Endothelial cell of umbilical vein (primary cell): Measurements from ENCODE around the gene ZDHHC18. TPM values are rescaled to one million over a fixed set of nuclear protein-coding genes. Genes with fewer than 3 reads are reported as not detected.

Experiments used
- BruUV-seq: library from RNA; stranded (reverse); fragments of 400-500 nt; replicated peaks from 2 replicates; lab custom pipeline; 2021; lab: Mats Ljungman, UMichigan
- CTCF ChIA-PET: fragments of 300-600, 350-600 bp; sonication (Branson Sonifier 250); formaldehyde crosslinking; loops from one replicate; lab custom pipeline; 2021; ENCODE audit warnings: antibody characterized with exemption, inconsistent platforms; lab: Charles Lee
- POLR2A ChIA-PET: fragments of 300-600, 350-600 bp; sonication (Branson Sonifier 250); formaldehyde crosslinking; loops from one replicate; lab custom pipeline; 2021; ENCODE audit warnings: antibody characterized with exemption, inconsistent platforms; lab: Charles Lee
- DNase-seq: peaks from one replicate; pipeline ENCODE4 v3.0.0-alpha.2; 2011; ENCODE audit warnings: low read depth, low spot score
- FAIRE-seq: peaks from 2 replicates; lab custom pipeline; 2011; peaks lifted over from hg19 to GRCh38; lab: Jason Lieb, UNC
- H2AFZ ChIP-seq: 2 replicates; pipeline ENCODE4 v1.6.0; 2012; ENCODE audit warnings: low read depth, low read length, control low read depth, inconsistent platforms
- H3K27ac ChIP-seq: 2 replicates; pipeline ENCODE4 v1.5.1; 2011; ENCODE audit warnings: low read depth, mild to moderate bottlenecking, control low read depth, low read length, moderate library complexity; ENCODE audit not compliant: insufficient read depth
- H3K27me3 ChIP-seq, 2 experiments: 2 replicates each; pipeline versions ENCODE4 v1.6.0 to v1.6.1; 2011; ENCODE audit warnings: low read length in 2 of 2, mixed read lengths in 1 of 2; ENCODE audit not compliant: control insufficient read depth in 2 of 2, insufficient read depth in 2 of 2
- H3K36me3 ChIP-seq, 2 experiments: 2 replicates in 1 of 2; 3 replicates in 1 of 2; pipeline ENCODE4 v1.5.1; 2011; ENCODE audit warnings: low read length in 2 of 2, mild to moderate bottlenecking in 1 of 2, moderate library complexity in 1 of 2; ENCODE audit not compliant: control insufficient read depth in 2 of 2, insufficient read depth in 2 of 2; ENCODE audit errors: extremely low read depth in 1 of 2
- H3K4me1 ChIP-seq: 3 replicates; pipeline ENCODE4 v1.5.1; 2011; ENCODE audit warnings: mild to moderate bottlenecking, low read length; ENCODE audit not compliant: control insufficient read depth, insufficient read depth; ENCODE audit errors: extremely low read depth
- H3K4me2 ChIP-seq: 2 replicates; pipeline ENCODE4 v1.6.1; 2011; ENCODE audit warnings: low read length, control low read depth, mixed read lengths; ENCODE audit not compliant: insufficient read depth
- H3K4me3 ChIP-seq, 3 experiments: fragments of 200-600 bp in 1 of 3; sonication (generic), shearing (Covaris generic) in 1 of 3; replicated peaks in 1 of 3; 2 replicates each; pipeline ENCODE4 v1.5.1; 2011 to 2016; ENCODE audit warnings: control low read depth in 3 of 3, low read length in 3 of 3, mild to moderate bottlenecking in 2 of 3, inconsistent platforms in 1 of 3, low read depth in 1 of 3, moderate library complexity in 1 of 3; ENCODE audit not compliant: insufficient read depth in 1 of 3
- H3K79me2 ChIP-seq: 2 replicates; pipeline ENCODE4 v1.6.0; 2012; ENCODE audit warnings: low read length, inconsistent platforms; ENCODE audit not compliant: control insufficient read depth, insufficient read depth
- H3K9ac ChIP-seq: replicated peaks from 2 replicates; pipeline ENCODE3; 2011; ENCODE audit warnings: low read length, control low read depth; ENCODE audit not compliant: insufficient read depth; ENCODE audit errors: extremely low read depth
- H3K9me1 ChIP-seq: replicated peaks from 3 replicates; pipeline ENCODE4 v1.6.0; 2011; ENCODE audit warnings: mild to moderate bottlenecking, low read length; ENCODE audit not compliant: control insufficient read depth, insufficient read depth; ENCODE audit errors: extremely low read depth
- H3K9me3 ChIP-seq: replicated peaks from 2 replicates; pipeline ENCODE4 v1.5.1; 2012; ENCODE audit warnings: low read length, inconsistent platforms; ENCODE audit not compliant: control insufficient read depth, insufficient read depth
- H4K20me1 ChIP-seq: replicated peaks from 2 replicates; pipeline ENCODE3; 2011; ENCODE audit warnings: mild to moderate bottlenecking, low read length; ENCODE audit not compliant: control insufficient read depth, insufficient read depth; ENCODE audit errors: extremely low read depth
- FOS ChIP-seq: IDR thresholded peaks from 2 replicates; pipeline ENCODE4 v1.6.1; 2011; ENCODE audit warnings: mild to moderate bottlenecking, low read length, moderate library complexity, borderline replicate concordance; ENCODE audit not compliant: insufficient read depth
- GATA2 ChIP-seq: IDR thresholded peaks from 2 replicates; pipeline ENCODE4 v1.7.0; 2011; ENCODE audit warnings: low read depth, mild to moderate bottlenecking, moderate library complexity, mixed read lengths, low read length; ENCODE audit not compliant: insufficient read length, insufficient read depth
- JUN ChIP-seq: IDR thresholded peaks from 2 replicates; pipeline ENCODE4 v1.6.1; 2011; ENCODE audit warnings: borderline replicate concordance, low read depth; ENCODE audit not compliant: insufficient read length, insufficient read depth
- MYC ChIP-seq: IDR thresholded peaks from one replicate; pipeline ENCODE4 v1.6.1; 2011; ENCODE audit warnings: mild to moderate bottlenecking, low read depth, low read length
- POLR2AphosphoS5 ChIP-seq: IDR thresholded peaks from 2 replicates; pipeline ENCODE4 v1.6.1; 2012; ENCODE audit warnings: low read depth, mild to moderate bottlenecking, control low read depth, low read length, moderate library complexity; ENCODE audit not compliant: insufficient read depth
- dilution Hi-C: fragments of 300-500 bp; cut with MboI; formaldehyde crosslinking; loops from one replicate; pipeline ENCODE4 v1.15.0; 2019; ENCODE audit warnings: low sequenced_read_pairs; ENCODE audit not compliant: extremely low pct_ligation_motif_present
- intact Hi-C: fragments of 100-400 bp; cut with micrococcal nuclease; formaldehyde crosslinking; loops from one replicate; pipeline ENCODE4 v1.10.0; 2022
- polyA plus RNA-seq, 4 experiments: library from polyadenylated mRNA; depleted of rRNA in 3 of 4; stranded (reverse) in 3 of 4; unstranded in 1 of 4; fragments of >200 nt; gene quantifications; 2 replicates each; pipeline versions ENCODE4 v1.2.1 to v1.2.3, GENCODE V29; 2011 to 2012; ENCODE audit warnings: missing spikeins in 1 of 4
- total RNA-seq: library from RNA; stranded (reverse); gene quantifications from 2 replicates; pipeline ENCODE4 v1.2.3, GENCODE V29; 2021
- TF ChIP-seq, protein P1 (sequence below), 2 donors: IDR thresholded peaks; 1 replicate in 1 of 2; 2 replicates in 1 of 2; pipeline ENCODE4 v1.5.1; 2011; ENCODE audit warnings: low read length in 2 of 2, mild to moderate bottlenecking in 2 of 2, moderate library complexity in 2 of 2, control low read depth in 1 of 2, inconsistent platforms in 1 of 2, low read depth in 1 of 2; ENCODE audit not compliant: insufficient read depth in 1 of 2; ENCODE audit errors: extremely low read depth in 1 of 2
- TF ChIP-seq, protein P2 (sequence below): IDR thresholded peaks from 2 replicates; pipeline ENCODE4 v1.6.1; 2011; ENCODE audit not compliant: insufficient read depth, insufficient read length

ZDHHC18 gene
- total and polyA plus RNA-seq, 2 donors (not counting 3 experiments of a cell fraction or from before 2014, with no cell fraction given), result 25.2 to 48.2 TPM

DNA sequence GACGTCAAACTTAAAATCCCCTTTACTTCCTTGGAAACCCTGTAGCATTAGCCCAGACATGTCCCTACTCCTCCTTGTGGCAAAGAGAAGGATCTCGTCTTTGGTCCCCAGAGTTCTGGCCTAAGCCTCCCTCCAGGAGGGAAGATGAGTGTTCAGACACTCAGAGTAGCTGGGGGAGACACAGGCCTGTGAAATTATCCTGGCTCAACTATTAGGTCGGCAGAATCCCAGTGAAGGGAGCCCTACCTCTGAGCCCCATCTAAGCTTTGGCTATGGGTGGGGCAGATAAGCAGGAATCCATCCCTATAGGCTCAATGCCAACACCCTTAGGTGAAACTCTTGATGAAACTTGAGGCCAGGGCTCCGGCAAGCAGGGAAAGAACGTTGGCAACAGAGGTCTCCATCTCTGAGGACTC is 34.8 kb downstream of the ZDHHC18 start:
- Histone ChIP-seq H3K4me1 (peaks cover 11% of the 10 kb centered on the region), H4K20me1 (no peaks in the 10 kb centered on the region), H3K9ac (no peak overlapping the region), H3K27me3 (no peaks in the 10 kb centered on the region), H3K9me3 (no peaks in the 10 kb centered on the region), H2AFZ (no peak overlapping the region), H3K27ac (no peak overlapping the region), H3K9me1 (no peaks in the 10 kb centered on the region), H3K36me3 (peaks cover 0 to under 1% of the 10 kb centered on the region in 2 experiments), H3K4me2 (no peak overlapping the region), H3K4me3 (no peak overlapping the region), H3K79me2 (no peaks in the 10 kb centered on the region)
- DNase-seq (no peak), FAIRE-seq (no peak)
- no TSS peak for BruUV-seq
- intact Hi-C loops, result no loop called here
- dilution Hi-C loops, result no loop called here
- ChIA-PET POLR2A (no interaction called here), CTCF (interaction anchor here (0.8 to 4.5 kb wide), 5 partner anchors 11 to 262 kb away, joined by 3 to 20 read pairs (median 6); no protein-coding TSS in a partner anchor)
- TF ChIP-seq JUN, result no peak
- TF ChIP-seq, protein P1, sequence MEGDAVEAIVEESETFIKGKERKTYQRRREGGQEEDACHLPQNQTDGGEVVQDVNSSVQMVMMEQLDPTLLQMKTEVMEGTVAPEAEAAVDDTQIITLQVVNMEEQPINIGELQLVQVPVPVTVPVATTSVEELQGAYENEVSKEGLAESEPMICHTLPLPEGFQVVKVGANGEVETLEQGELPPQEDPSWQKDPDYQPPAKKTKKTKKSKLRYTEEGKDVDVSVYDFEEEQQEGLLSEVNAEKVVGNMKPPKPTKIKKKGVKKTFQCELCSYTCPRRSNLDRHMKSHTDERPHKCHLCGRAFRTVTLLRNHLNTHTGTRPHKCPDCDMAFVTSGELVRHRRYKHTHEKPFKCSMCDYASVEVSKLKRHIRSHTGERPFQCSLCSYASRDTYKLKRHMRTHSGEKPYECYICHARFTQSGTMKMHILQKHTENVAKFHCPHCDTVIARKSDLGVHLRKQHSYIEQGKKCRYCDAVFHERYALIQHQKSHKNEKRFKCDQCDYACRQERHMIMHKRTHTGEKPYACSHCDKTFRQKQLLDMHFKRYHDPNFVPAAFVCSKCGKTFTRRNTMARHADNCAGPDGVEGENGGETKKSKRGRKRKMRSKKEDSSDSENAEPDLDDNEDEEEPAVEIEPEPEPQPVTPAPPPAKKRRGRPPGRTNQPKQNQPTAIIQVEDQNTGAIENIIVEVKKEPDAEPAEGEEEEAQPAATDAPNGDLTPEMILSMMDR (IDR thresholded peaks at IDR 0.05; ENCODE audit: extremely low read depth in 1 of 2, insufficient read depth in 1 of 2, low read depth in 1 of 2, low read length in 2 of 2), result peak in 1 of 2 donors; percentile 12

DNA sequence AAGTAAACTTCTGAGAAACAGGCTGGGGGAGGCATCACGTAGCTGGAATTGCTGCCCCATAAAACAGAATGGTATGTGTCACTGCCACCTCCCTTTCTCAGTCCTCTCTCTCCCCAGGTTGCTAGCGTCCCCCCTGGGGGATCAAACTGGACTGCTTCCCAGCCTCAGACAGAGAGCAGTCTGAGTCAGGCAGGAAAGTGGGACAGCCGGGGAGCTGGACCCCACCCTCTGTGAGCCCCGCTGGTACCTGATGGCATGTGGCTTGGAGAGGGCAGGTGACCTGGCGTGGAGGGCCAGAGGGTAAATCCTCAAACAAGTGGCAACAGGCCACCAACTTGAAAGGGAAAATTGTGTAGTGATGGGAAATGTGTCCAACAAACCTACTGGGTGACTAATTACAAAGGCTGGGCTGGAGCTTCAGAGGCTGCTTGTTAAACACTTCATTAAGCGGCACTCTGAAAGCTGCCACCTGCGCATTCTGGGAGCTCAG is 35.4 kb downstream of the ZDHHC18 start:
- H2AFZ ChIP-seq, result no peak overlapping the region
- POLR2A ChIA-PET, result no interaction called here
- dilution Hi-C loops, result no loop called here

More for the DNA sequence above, 35.4 kb downstream of the ZDHHC18 start:
- no peaks in the 10 kb centered on the region for H4K20me1 ChIP-seq
- no peak overlapping the region for H3K27ac ChIP-seq
- CTCF ChIA-PET, result interaction anchor here (0.8 to 4.5 kb wide), 4 partner anchors 20 to 262 kb away, joined by 3 to 20 read pairs (median 7); no protein-coding TSS in a partner anchor
- H3K9me1 ChIP-seq, result no peaks in the 10 kb centered on the region
- no peaks in the 10 kb centered on the region for H3K36me3 ChIP-seq
- no peaks in the 10 kb centered on the region for H3K79me2 ChIP-seq
- no peak overlapping the region for H3K4me2 ChIP-seq
- no peaks in the 10 kb centered on the region for H3K27me3 ChIP-seq
- no peak overlapping the region for H3K4me3 ChIP-seq
- no peak overlapping the region for H3K9ac ChIP-seq
- no peaks in the 10 kb centered on the region for H3K9me3 ChIP-seq
- no peak for FAIRE-seq
- DNase-seq, result no peak
- intact Hi-C loops, result no loop called here
- BruUV-seq, result no TSS peak
- peaks cover 11% of the 10 kb centered on the region for H3K4me1 ChIP-seq
- no peak for TF ChIP-seq JUN
- TF ChIP-seq GATA2, result no peak
- TF ChIP-seq, protein P2, sequence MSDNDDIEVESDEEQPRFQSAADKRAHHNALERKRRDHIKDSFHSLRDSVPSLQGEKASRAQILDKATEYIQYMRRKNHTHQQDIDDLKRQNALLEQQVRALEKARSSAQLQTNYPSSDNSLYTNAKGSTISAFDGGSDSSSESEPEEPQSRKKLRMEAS, result no peak
- TF ChIP-seq FOS, result no peak
- TF ChIP-seq POLR2AphosphoS5, result no peak
- TF ChIP-seq MYC, result no peak
